Activated CD8-positive, alpha-beta memory T cell treated with anti-CD3 and anti-CD28 coated beads for 24 hours (primary cell): Measurements from ENCODE around the gene MEGF6.
A peak's percentile ranks its signal among the peaks of the same experiment; 100 is the strongest.
"Not testable (repeated sequence)": the region's sequence is repeated elsewhere in the genome, so short reads cannot be mapped to it uniquely, and the experiment has no call there.

Experiments used
- DNase-seq: peaks from one replicate; pipeline ENCODE4 v3.0.0-alpha.2; 2020

The MEGF6 gene

DNA sequence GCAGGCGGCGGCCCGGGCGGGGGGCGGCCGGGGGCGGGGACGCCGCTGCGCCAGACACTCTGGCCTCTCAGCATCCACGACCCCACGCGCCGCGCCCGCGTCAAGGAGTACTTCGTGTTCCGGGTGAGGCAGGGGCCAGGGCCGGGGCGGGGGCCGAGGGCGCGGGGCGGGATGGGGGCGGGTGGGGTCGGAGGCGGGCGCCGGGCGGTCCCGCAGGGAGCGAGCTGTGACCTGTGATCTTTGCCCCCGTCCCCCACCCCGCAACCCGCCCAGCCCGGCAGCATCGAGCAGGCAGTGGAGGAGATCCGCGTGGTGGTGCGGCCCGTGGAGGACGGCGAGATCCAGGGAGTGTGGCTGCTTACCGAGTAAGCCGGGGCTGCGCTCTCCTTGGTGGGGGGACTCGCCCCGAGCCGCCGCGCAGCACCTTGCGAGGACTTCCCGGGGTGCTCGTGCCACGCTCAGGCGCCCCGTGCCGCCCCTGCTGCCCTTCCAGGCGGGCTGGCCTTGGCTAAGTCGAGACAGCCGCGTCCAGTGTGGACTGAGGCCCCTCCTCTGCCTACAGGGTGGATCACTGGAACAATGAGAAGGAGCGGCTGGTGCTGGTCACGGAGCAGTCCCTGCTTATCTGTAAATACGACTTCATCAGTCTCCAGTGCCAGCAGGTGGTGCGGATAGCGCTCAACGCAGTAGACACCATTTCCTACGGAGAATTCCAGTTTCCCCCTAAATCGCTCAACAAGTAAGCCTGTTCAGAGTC is 14.0 kb upstream of the MEGF6 start:
- peak; percentile 67 for DNase-seq

DNA sequence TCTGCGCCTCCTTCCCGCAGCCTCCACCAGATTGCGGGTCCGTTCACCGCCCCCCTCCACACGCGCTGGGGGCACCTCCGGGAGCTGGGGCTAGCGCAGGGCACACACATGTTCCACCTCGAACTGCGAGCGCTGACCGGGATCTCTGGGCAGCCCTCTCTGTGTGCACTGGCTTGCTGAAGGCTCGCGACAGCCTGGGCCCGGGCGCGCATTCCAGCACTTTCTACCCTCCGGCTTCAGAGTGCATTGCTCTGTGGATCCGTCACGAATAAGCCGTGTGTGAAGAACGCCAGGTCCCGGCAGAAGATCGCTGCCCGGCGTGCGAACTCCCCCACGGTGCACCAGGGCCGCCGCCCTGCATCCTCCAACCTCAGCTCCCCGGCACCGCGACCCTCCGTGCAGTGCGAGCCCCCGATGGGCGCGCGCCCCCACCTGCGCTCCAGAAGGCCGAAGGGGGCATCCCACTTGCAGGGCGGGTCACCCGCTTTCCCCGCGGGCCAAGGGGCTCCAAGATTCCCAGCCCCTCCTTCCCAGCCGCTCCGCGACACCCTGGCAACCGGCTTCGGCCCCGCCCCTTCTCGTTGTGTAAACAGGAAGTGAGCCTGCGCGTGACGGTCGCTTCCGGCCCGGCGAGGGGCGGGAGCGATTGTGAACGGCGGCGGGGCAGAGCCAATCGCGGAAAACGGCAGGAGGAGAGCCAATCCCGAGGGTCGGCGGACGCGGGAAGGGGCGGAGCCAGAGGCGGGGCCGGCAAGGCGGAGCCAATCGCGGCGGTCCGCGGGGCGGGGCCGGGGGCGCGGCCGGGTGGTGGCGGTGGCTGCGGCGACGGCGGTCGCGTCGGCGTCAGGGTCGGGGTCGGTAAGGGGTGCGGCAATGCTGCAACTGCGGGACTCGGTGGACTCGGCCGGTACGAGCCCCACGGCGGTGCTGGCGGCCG is 13.2 kb upstream of the MEGF6 start, which contains the start of gene TPRG1L:
Gene TPRG1L, plus strand, starts transcription at position 816 of the 937 bp plus-strand sequence. Its CDS starts 58 bp downstream, at position 874.
- DNase-seq = peak; percentile 99

DNA sequence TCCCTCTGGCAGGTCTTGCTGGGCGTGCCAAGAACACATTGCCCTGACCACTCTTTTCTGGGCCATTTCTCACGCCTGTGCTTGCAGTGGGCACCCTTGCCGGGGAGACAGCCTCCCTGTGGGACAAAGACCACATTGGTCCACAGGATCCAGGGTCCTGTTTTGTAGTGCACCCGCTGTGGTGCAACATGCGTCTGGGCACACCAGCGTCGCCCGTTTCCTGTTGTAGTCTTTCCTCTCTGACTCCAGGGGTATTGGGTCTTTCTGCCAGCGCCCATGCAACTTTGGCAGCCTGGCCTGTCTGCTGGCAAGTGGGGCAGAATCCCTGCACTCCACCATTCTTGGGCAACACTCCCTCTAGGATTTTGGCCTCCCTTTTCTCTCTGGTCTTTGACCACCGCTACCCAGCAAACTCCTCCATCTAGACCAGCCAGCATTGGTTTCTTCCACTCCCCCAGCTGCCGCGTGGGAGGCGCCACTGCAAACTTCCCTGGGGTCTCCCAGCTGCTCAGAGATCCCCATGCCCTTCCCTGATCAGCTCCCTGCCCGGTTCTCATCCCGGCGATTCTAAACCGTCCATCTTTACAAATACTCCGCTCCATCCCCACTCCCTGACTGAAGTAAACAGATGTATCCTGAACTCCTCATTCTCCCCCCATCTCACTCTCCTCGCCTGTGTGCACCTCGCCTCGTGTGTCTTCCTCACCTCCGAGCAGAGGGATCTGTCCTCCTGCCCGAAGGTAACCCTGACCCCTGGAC is 12.3 kb upstream of the MEGF6 start:
- no peak for DNase-seq

DNA sequence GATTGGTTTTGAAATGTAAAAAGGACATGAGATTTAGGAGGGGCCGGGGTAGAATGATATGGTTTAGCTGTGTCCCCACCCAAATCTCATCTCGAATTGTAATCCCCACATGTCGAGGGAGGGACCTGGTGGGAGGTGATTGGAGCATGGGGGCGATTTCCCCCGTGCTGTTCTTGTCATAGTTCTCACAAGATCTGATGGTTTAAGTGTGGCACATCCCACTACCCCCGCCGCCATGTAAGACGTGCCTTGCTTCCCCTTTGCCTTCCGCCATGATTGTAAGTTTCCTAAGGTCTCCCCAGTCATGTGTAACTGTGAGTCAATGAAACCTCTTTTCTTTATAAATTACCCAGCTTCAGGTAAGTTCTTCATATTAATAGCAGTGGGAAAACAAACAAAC is 10.8 kb upstream of the MEGF6 start:
- DNase-seq = not testable (repeated sequence)

DNA sequence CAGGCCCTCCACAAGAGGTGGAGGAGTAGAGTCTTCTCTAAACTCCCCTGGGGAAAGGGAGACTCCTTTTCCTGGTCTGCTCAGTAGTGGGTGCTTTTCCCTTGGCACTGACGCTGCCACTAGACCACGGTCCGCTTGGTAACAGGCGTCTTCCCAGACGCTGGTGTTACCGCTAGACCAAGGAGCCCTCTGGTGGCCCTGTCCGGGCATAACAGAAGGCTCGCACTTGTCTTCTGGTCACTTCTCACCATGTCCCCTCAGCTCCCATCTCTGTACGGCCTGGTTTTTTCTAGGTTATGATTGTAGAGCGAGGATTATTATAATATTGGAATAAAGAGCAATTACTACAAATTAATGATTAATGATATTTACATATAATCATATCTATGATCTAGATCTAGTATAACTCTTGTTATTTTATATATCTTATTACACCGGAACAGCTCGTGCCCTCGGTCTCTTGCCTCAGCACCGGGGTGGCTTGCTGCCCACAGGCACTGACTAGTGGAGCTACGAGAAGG is 9.9 kb upstream of the MEGF6 start:
- peak; percentile 67 for DNase-seq

DNA sequence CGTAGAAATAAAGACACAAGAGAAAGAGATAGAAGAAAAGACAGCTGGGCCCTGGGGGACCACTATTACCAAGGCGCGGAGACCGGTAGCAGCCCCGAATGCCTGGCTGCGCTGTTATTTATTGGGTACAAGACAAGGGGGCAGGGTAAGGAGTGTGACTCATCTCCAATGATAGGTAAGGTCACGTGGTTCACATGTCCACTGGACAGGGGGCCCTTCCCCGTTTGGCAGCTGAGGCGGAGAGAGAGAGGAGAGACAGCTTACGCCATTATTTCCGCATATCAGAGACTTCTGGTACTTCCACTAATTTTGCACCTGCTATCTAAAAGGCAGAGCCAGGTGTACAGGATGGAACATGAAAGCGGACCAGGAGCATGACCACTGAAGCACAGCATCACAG is 9.4 kb upstream of the MEGF6 start:
- no peak for DNase-seq

DNA sequence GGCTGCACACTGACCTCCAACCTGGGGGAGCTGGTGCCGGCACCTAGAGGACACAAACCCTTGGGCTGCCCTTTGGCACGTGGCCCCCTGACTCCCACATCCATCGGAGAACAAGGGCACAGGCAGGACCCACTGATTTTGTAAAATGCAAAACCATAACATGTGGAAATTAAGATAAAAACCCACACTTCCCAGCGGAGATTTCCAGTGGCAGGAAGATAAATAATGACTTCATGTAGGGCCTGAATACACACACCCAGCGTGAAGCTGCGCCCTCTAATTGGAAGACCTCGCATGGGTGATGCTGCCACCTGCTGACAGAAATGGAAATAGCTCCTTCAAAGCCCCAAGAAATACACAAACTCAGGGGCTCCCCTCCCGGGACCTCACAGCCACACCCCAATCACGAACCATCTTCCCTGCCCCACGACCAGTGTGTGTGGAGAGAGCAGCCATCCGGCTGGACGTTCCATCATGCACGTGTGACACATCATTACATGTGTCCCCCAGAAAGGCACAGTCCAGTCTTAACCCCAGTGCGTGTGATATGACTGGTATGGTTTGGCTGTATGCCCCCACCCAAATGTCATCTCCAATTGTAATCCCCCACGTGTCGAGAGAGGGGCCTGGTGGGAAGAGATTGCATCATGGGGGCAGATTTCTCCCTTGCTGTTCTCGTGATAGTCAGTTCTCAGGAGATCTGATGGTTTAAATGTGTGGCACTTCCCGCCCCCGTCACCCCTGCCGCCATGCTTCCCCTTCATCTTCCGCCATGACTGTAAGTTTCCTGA is 7.8 kb upstream of the MEGF6 start:
- peak; percentile 87 for DNase-seq

DNA sequence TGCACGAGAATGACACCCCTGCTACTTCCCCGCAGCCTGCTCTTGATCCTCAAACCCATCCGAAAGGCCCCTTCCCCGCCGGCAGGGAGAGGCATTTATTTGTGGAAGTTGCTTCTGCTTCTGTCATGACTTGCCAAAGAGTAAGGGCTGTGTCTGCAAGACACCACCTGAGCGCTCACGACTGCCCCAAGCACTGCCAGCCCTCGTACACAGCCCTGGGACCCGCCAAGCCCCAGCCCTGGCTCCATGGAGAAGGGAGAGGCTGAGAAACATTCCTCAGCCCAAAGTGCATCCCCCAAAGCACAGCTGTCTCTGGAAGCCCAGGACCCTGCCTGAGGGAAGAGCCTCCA is 7.2 kb upstream of the MEGF6 start:
- no peak for DNase-seq

DNA sequence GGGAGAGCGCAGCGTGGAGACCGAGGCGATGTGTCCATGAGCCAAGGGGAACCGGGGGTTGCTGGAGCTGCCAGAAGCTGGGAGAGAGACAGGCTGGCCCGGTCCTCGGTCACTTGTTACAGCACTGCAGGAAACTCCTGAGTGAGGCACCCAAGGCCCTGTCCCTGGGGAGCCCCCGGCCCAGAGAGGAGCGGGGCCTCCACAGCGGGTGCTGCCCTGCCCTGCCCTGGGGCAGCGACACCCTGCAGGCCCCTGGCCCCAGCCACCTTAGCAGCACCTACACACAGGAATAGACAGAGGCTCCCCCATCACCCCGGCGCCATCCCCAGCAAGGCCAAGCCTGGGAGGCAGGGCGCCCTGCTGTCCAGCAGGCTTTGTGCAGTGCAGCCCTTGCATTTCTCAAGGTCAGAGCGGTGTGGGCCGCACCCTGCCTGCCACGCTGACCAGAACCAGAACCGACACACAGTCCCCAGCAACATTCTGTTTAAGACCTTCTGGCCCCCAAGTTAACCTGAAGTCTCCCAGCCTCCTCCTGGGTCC is 6.6 kb upstream of the MEGF6 start:
- DNase-seq = no peak

DNA sequence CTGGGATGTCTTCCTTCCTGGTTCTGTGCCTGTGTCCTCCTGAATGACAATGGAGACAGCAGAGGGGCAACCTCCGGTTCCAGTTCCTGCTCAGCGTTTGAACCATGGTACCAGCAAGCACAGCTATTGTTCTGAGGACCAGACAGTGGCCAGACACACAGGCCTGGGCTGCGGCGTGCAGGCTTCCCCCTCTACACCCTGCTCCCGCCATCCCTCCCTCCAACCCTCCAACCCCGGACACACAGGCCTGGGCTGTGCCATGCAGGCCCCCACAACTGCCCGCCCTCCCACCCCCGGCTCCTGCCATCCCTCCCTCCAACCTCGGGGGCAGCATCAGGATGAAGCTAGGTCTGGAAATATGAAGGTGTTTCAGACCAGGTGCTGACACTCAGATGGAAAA is 5.6 kb upstream of the MEGF6 start:
- DNase-seq = no peak

DNA sequence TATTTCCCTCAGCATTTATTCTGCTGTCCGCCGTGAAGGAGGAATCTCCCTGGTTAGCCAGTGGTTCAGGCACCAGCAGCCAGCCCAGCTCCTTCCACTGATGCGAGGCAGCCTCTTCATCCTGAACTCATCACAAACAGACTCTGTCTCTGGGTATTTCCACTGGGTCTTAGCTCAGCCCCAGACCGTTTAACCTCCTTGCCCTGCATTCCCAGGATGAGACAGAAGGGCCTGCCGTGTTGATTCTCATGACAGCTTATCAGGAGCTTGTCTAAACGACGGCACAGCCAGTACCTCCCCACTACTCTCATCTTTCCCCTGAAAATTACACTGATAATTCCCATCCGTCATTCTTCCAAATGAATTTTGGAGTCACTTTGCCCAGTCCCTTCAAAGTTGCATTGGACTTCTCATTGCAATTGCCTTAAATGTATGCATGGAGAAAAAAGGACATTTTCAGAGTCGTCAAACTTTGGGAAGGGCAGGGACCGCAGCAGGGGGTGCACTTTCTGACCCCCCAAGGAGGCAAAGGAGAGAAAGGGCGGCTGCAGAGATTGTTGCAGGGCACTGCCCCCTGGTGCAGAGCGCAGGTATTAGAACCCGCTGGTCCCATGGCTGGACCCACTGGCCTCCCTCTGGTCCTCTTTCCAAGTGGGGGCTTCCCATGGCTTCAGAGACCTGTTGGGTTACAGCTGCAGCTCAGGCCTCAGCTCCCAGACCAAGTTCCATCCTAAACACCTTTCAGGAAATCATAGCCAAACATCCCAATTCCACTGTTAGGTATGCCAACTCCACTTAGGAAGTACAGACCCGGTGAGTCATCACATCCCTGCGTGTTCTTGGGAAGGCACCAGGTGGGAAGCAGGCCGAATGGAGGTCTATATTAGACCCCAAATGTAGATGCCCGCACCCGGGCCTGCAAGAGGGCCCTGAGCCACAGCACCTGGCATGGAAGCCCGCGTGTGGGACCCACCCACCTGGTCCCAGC is 3.7 kb upstream of the MEGF6 start:
- DNase-seq = no peak

DNA sequence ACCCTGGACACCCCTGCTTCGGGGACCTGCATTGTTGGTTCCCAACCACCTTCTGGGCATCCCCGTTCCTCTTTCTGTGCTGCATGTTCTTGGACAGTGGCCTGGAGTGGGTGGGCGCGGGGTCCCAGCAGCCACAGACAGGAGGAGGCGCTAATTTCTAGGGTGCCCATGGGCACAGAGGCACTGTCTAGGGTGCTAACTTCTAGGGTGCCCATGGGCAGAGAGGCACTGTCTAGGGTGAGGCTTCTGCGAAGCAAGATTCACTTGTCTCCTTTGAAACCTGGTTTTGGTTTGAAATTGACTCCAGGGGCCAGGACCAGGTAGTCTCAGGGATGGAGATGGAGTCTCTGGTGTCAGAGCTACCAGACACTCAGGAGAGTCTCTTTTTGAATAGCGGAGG is 815 bp upstream of the MEGF6 start:
- DNase-seq = no peak

DNA sequence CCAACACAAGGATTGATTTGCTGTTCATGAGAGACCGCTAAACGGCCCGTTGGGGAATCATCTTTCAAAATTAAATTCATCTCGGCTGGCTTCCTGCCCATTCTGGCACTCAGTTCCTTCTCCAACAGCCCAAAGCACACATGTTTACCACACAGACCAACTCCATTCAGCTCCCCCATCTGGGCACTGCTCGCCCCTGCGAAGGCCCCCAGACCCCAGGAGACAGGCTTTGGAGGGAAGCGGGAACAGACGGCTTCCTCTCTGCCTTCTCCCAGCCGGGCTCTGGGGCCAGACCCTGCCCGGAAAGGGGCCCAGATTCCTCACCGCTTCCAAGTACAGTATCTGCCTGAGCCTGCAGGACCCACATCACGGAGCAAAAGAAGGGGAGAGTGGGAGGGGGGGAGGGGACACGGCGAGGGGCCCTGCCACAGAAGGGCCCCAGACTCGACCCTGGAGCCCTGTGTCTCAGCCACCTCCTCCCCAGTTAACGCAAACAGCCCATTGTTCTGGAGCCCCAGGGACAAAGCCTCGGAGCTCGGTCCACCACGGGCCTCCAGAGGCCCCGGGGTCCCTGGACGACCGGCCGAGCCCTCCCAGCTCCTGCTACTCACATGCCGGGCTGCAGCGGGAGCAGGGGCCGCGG is 660 bp downstream of the MEGF6 start:
- no peak for DNase-seq

DNA sequence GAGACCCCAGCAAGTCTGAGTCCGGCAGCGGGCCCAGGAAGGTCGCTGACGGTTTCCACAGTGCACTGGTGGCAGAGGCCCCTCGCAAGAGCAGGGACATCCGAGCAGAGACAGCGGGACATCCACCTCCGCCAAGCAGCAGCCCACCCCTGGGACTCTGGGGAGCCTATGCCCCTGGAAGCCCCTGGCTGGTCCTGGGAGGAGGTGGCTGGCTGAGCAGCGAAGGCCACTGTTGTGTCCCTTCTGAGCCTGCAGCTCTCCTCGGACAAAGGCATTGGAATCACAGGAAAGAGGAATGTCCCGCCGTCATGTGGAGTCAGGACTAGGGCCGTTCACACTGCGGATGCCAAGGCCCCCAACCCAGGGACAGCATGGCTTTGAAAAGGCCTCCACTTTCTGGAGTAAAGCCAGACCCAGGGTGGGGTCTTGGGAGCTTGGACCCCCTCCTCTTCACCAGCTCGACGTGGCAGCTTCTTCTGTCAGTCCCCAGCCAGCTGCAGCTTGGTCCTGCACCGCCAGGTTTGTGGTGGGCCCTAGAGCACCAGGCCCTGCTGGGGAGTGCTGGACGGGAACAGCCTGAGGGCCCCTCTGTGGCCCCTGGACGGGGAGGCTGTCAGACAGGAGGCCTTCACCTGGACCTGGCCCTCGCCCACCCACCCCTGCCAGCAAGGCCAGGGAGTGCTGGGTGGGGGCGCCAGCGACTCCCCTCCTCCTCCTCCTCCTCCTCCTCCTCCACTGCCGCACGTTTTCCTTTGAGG is 1.4 kb downstream of the MEGF6 start:
- DNase-seq = no peak

DNA sequence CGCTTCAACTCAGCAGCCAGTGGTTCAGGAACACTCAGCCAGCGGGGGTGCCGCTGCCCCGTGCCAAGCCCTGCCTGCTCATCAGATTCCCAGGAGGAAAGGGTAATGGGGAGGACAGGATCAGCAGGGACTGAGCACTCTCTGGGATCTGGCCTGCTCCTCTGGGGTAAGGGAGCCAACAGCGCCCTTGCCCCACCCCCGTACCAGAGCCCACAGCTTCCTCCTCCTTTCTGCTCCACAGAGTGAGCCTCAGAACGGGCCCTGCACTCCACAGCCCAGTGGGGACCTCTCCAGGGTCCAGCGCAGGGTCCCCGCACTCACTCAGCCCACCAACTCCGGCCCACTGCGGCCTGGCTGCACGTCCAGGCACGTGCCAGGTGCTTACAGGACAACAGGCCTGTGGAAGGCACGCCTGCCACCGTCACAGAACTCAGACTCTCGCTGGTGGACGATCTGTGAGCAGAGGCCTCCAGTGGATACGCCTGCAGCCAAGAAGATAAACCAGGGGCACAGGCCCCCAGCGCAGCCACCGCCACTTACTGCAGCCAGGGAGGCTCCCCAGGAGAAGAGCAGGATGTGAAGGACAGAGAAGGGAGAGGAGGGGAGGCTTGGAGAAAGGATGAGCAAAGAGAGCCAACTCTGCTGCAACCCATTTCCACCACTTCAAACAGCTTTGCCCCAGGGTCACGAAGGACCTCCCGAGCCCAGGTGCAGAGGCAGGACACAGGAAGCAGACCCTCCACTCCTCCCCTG is 2.1 kb downstream of the MEGF6 start:
- DNase-seq = no peak

DNA sequence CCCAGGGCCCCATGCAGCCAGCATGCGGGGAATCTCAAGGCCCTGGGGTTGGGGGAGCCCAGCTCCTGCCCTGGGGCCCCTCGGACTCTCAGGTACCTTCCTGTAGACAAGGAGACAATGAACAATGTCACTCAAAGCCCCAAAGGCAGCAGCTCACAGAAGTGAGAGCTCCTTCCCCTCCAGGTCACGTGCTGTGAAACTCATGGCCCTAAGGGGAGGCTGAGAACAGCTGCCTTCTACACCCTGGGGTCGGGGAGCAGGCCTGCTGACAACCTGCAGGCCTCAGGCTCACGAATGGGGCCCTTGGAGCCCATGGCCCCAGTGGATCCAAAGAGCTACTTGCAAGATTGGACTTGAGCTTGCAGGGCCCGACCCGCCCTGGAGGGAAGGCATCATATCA is 3.2 kb downstream of the MEGF6 start:
- DNase-seq = no peak

DNA sequence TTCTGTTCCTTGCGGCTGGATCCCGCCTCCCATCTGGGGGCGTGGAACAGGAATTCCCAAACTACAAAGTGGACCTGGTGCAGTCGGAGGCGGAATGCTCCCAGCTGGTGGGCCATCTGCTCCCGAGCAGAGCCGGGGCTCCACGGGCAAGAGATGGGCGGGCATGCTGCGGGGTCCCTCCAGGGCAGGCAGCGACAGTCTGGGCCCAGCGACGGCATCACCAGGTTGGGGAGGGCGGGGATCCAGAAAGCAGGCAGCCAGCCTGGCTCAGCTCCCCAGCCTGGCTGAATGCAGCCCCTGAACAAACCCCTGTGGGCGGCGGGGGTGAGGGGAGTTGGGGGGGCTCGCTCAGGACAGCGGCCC is 3.6 kb downstream of the MEGF6 start:
- DNase-seq = no peak
